ENCODE data around the gene MTUS2. TPM values are rescaled to one million over a fixed set of nuclear protein-coding genes. Genes with fewer than 3 reads are reported as not detected.

The MTUS2 gene
- total RNA-seq, 4 donors from 2014 or later, result 0.08 to 0.57 TPM; not detected in 2

- H3K27me3 ChIP-seq, result no peaks in the 10 kb centered on the region
- WGBS, 2 donors, result 91 to 93% methylated on average over 3 of the region's 3 CpGs
- DNase-seq, result no peak
- H3K27ac ChIP-seq, result no peak overlapping the region
- no peaks in the 10 kb centered on the region for H3K9me3 ChIP-seq
- intact Hi-C loops (cut with DNase I), result no loop called here
- H3K36me3 ChIP-seq, result peaks cover 23 to 100% (median 74%) of the 10 kb centered on the region in 3 donors
- no peak overlapping the region for H3K4me3 ChIP-seq
- TF ChIP-seq, protein P1, sequence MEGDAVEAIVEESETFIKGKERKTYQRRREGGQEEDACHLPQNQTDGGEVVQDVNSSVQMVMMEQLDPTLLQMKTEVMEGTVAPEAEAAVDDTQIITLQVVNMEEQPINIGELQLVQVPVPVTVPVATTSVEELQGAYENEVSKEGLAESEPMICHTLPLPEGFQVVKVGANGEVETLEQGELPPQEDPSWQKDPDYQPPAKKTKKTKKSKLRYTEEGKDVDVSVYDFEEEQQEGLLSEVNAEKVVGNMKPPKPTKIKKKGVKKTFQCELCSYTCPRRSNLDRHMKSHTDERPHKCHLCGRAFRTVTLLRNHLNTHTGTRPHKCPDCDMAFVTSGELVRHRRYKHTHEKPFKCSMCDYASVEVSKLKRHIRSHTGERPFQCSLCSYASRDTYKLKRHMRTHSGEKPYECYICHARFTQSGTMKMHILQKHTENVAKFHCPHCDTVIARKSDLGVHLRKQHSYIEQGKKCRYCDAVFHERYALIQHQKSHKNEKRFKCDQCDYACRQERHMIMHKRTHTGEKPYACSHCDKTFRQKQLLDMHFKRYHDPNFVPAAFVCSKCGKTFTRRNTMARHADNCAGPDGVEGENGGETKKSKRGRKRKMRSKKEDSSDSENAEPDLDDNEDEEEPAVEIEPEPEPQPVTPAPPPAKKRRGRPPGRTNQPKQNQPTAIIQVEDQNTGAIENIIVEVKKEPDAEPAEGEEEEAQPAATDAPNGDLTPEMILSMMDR (IDR thresholded peaks at IDR 0.05), result no peak
- TF ChIP-seq POLR2A (IDR thresholded peaks at IDR 0.05), result no peak
- peaks cover 0 to 9% (median 0%) of the 10 kb centered on the region in 3 donors for H3K4me1 ChIP-seq
Measured at GRCh38 chr13:29519921-29520320, 699.8 kb downstream of the MTUS2 start.

- Histone ChIP-seq H3K4me1 (peaks cover 0 to 1% (median 0%) of the 10 kb centered on the region in 3 donors), H3K27me3 (no peaks in the 10 kb centered on the region), H3K36me3 (peaks cover 16 to 100% (median 67%) of the 10 kb centered on the region in 3 donors), H3K4me3 (no peak overlapping the region), H3K27ac (no peak overlapping the region), H3K9me3 (no peaks in the 10 kb centered on the region)
- DNase-seq, result no peak
- intact Hi-C loops (cut with DNase I), result no loop called here
- 80 to 85% methylated on average over 4 of the region's 4 CpGs for WGBS, 2 donors
- TF ChIP-seq, protein P1 (IDR thresholded peaks at IDR 0.05), result no peak
Measured at GRCh38 chr13:29520671-29521070, 700.5 kb downstream of the MTUS2 start.

- intact Hi-C loops (cut with DNase I), result no loop called here
- 83 to 91% methylated on average over 9 to 10 of the region's 14 CpGs for WGBS, 2 donors
- Histone ChIP-seq H3K27me3 (no peaks in the 10 kb centered on the region), H3K27ac (no peak overlapping the region), H3K9me3 (no peaks in the 10 kb centered on the region), H3K4me3 (no peak overlapping the region), H3K4me1 (no peaks in the 10 kb centered on the region), H3K36me3 (peaks cover 15 to 100% (median 60%) of the 10 kb centered on the region in 3 donors)
- no peak for DNase-seq
- TF ChIP-seq POLR2A (IDR thresholded peaks at IDR 0.05), result no peak
- TF ChIP-seq, protein P1 (IDR thresholded peaks at IDR 0.05), result no peak
Measured at GRCh38 chr13:29521336-29521735, 701.2 kb downstream of the MTUS2 start.

GRCh38 chr13:29522044-29522685, 702.0 kb downstream of the MTUS2 start:
- DNase-seq, result no peak
- Histone ChIP-seq H3K4me1 (no peaks in the 10 kb centered on the region), H3K4me3 (no peak overlapping the region), H3K36me3 (peaks cover 7 to 100% (median 52%) of the 10 kb centered on the region in 3 donors), H3K9me3 (no peaks in the 10 kb centered on the region), H3K27me3 (no peaks in the 10 kb centered on the region), H3K27ac (peak overlapping the region in 1 of 4 donors; percentile 65)
- no peak for TF ChIP-seq POLR2A (IDR thresholded peaks at IDR 0.05)
- TF ChIP-seq, protein P1 (IDR thresholded peaks at IDR 0.05), result no peak
- 70 to 80% methylated on average over 15 to 16 of the region's 16 CpGs for WGBS, 2 donors
- intact Hi-C loops (cut with DNase I), result no loop called here

DNA sequence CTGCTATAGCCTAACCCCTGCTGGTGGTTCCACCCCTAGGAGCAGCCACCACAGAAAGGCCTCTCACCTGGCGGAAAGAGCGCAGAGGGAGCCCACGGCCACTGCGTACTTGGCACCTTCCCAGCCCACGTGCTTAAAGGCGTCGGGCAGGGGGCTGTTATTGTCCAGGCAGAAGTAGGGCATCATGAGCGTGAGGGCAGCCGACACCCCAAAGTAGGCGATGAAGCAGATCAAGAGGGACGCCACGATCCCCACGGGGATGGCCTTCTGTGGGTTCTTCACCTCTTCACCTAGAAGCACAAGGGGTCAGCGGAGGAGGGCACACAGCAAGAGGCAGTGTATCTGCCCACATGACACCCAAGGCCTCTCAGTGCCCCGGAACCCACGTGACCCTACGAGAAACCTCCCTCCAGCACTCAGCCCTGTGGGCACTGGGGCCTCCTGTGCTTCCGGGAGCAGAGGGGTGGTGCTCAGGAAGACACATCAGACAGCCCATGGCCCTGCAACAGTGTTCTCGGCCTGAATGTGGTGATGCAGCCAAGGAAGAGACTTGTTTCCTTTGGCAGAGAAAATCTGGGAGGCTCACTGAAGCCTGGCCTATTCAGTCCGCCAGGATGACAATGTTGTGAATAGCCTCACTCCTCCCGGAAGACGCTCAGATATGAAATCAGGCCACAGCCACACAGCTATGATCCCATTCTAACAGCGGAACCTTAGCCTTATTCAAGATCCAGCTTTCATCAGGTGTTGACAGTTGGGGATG, 703.2 kb downstream of the MTUS2 start:
- Histone ChIP-seq H3K4me3 (no peak overlapping the region), H3K4me1 (no peaks in the 10 kb centered on the region), H3K27me3 (no peaks in the 10 kb centered on the region), H3K9me3 (no peaks in the 10 kb centered on the region), H3K27ac (peak overlapping the region in 1 of 4 donors; percentile 65), H3K36me3 (peaks cover 15 to 100% (median 51%) of the 10 kb centered on the region in 3 donors)
- no peak for TF ChIP-seq POLR2A (IDR thresholded peaks at IDR 0.05)
- TF ChIP-seq, protein P1 (IDR thresholded peaks at IDR 0.05), result no peak
- intact Hi-C loops (cut with DNase I), result no loop called here
- WGBS, 2 donors, result 86 to 92% methylated on average over 15 to 20 of the region's 23 CpGs
- no peak for DNase-seq
